Central memory CD4-positive, alpha-beta T cell (primary cell): Measurements from ENCODE around the gene AIFM3.
A peak's percentile ranks its signal among the peaks of the same experiment; 100 is the strongest.

Source experiments
- DNase-seq: peaks from one replicate; pipeline ENCODE4 v3.0.0; 2022

AIFM3 gene

DNA sequence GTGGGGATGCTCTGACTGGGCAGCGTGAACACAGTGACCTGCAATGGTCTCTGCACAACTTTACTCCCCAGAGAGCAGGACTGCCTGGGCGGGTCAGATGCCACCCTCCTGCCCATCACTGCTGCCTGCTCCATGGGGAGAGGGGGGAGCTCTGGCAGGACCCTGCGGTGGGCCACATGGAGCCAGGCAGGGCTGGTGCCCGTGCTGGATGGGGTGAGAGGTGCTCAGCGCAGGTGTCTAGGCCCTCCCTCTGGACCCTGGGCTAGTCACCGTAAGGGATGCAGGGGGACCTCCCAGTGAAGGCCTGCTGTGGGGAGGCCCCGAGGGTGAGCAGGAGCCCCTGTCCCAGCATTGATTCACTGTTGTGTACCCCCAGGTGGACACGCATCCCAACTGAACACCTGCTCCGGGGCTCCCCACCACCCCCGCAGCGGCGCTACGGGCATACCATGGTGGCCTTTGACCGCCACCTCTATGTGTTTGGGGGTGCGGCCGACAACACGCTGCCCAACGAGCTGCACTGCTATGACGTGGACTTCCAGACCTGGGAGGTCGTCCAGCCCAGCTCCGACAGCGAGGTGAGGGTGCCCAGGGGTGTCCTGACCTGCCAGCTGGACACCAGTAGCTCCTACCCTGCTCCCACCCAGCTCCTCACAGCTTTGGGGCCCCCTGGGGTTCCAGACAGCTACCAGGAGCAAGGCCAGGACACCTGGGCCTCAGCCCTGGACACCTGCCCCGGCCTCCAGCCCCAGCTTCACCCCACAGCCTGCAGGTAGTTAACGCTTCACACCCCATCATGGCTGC, 24.4 kb downstream of the AIFM3 start:
- DNase-seq = no peak

DNA sequence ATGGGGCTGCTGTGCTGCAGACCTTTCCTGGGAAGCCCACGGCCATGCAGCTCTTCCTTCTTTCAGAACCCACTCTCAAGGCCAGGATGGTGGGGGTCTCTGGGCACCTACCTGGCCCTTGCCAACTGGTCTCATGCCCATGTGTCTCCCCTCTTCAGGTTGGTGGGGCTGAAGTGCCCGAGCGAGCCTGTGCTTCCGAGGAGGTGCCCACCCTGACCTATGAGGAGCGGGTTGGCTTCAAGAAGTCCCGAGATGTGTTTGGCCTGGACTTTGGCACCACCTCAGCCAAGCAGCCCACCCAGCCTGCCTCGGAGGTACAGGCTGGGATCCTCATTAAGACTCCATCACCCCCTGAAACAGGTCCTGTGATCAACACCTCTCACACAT, 25.0 kb downstream of the AIFM3 start:
- DNase-seq = no peak

DNA sequence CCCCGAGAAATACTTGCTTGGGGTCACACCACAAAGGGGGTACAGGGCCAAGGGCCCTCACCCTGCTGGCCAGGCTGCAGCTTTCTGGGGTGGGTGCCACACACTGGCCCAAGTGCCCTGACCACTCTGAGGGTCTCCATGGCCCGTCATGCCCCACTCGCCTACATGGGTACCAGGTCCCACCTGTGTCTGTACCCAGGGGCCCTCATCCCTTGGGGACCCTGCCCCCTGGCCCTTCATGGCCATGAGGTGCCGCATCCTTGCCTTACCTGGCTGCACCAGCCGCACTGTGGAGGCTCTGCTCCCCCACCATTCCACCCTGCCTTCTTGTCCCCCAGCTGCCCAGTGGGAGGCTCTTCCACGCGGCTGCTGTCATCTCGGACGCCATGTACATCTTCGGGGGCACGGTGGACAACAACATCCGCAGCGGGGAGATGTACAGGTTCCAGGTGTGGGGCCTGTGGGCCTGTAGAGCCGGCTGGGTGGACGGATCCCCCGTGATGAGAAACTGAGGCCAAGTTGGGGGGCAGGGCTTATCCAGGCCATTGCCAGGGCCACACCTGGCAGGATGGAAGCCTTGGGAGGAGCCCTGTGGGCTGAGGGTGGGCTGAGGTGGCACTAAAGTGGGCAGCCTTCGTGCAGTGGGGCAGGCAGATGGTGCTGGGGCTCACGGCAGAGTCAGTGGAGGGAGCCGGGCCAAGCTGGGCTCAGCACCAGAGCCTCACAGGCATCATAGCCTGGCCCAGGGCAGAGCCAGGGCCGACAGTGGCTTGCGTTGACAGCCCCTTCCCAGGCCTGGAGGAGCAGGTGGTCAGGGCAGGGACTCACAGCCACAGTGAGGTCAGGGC, 25.6 kb downstream of the AIFM3 start:
- DNase-seq = no peak

DNA sequence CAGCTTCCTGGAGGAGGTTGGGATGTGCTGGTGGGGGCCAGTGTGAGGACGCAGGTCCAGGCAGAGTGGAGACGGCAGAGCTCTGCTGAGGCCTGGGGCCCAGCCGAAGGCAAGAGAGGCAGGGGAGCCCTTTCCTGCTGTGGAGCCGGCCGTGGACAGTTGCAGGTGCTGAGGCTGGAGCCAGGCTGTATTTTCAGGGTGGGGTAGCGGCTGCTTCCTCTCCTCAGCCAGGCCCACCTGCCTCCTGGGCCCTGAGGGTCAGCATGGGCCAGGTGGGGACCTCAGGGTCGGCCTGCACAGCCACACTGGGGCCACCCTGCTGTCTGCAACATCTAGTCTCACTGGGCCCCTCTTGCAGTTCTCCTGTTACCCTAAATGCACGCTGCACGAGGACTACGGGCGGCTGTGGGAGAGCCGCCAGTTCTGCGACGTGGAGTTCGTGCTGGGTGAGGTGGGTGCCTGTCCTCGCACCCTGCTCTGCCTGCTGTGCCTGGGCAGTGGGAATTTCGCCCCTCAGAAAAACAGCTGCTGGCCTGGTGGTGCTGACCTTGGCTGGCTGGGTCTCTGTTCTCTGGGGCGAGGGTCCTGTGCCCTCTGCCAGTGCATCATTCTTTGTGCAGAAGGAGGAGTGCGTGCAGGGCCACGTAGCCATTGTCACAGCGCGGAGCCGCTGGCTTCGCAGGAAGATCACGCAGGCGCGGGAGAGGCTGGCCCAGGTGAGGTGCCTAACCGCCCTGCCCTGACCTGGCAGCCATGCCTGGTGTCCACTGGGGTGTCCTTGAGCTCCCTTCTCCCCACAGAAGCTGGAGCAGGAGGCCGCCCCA, 26.5 kb downstream of the AIFM3 start:
- no peak for DNase-seq

DNA sequence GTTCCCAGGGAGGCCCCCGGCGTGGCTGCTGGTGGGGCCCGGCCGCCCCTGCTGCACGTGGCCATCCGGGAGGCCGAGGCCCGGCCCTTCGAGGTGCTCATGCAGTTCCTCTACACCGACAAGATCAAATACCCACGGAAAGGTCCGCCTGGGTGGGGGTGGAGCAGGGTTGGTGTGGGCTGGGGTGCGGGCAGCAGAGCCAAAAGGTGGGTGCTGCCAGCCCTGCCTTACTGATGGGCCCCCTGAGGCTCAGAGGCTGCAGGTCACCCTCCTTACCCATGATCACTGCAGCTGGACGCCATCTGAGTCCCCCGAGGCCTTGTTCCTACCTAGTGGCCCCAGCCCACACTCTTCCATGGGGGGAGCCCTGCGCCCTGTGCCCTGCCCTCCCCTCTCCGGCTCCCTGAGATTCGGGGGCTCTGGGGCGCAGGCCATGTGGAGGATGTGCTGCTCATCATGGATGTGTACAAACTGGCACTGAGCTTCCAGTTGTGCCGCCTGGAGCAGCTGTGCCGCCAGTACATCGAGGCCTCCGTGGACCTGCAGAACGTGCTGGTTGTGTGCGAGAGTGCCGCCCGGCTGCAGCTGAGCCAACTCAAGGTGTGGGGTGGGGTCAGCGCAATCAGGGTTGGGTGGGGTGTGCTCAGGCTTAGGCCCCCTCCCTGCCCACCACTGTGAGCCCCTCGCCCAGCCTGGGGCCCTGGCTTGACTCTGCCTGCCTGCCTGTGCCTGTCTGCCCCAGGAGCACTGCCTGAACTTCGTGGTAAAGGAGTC, 27.3 kb downstream of the AIFM3 start:
- no peak for DNase-seq

DNA sequence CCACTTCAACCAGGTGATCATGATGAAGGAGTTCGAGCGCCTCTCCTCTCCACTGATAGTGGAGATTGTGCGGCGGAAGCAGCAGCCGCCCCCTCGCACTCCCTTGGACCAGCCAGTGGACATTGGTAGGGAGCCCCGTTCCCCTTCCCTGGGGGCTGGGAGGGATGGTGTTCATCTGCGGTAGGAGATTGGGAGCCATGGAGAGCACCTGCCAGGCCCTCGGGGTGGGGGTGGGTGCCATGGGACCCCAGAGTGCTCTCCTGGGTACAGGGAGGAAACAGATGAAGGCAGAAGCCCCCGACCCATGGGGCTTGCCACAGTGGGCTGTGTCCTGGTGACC, 27.8 kb downstream of the AIFM3 start:
- DNase-seq = no peak

DNA sequence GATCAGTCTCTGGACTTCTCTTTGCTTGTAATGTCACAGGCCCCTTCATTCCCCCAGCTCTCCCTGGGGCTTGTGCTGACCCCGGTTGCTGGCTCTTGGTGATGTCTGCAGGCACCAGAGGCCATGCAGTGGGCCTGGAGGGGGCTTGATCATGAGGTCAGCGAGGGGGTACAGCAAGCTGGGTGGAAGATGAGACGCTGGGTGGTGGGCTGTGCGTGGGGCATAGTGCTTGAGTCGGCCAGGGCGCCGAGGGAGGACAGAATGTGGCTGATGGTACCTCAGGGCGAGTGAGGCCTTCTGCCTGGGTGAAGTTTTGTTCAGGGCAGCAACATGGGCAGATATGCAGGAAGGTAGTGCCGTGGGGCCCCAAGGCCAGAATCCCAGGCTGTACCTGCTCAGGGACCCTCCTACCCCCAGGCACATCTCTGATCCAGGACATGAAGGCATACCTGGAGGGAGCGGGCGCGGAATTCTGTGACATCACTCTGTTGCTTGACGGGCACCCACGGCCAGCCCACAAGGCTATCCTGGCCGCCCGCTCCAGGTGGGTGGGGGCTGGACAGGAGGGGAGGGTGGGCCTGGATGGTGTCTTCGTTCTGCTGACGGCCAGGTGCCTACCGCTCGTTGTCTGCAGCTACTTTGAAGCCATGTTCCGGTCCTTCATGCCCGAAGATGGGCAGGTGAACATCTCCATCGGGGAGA, 28.4 kb downstream of the AIFM3 start:
- no peak for DNase-seq

DNA sequence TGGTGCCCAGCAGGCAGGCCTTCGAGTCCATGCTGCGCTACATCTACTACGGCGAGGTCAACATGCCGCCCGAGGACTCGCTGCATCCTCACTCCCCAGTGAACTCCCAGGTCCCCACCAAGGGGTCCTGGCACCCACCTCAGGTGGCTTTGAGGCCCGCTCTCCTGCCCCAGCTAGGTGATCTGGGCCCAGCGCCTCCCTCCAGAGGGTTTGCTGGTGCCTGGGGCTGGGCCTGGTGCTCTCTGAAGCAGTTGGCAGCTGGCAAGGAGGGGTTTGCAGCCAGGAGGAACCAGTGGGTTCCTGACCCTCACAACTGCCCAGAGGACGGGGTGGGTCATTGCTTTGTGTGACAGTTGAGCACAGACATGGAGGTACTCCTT, 29.0 kb downstream of the AIFM3 start:
- DNase-seq = no peak

DNA sequence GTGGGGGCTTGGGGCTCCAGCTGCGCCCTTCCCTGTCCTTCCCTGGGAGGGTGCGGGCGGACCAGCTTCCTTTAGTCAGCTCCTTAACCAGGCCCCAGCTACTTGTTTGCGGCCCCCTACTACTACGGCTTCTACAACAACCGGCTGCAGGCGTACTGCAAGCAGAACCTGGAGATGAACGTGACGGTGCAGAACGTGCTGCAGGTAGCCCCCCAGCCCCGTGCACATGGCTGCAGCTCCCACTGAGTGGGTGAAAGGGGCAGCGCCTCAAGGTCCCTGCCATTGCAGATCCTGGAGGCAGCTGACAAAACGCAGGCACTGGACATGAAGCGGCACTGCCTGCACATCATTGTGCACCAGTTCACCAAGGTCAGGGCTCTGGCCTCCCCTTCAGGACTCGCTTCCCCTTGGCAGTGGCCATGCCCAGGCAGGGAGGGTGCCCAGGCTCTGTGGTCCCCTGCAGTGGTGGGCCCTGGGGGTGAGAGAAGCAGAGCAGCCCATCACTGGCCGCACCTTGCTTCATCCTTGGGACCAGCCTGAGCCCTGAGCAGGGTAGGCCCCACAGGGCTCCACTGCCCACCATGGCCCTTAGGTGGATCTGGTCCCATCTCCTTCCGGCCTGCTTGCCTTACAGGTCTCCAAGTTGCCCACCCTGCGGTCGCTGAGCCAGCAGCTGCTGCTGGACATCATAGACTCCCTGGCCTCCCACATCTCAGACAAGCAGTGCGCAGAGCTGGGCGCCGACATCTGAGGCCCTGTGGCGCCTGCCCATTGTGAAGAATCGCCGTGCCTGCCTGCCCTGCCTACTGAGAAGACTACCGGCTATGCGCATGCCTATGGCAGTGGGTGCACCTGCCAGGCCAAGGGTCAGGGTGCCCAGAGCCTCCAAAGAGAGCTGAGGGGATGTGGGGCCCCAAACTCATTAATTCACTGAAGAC, 29.8 kb downstream of the AIFM3 start:
- DNase-seq = no peak

DNA sequence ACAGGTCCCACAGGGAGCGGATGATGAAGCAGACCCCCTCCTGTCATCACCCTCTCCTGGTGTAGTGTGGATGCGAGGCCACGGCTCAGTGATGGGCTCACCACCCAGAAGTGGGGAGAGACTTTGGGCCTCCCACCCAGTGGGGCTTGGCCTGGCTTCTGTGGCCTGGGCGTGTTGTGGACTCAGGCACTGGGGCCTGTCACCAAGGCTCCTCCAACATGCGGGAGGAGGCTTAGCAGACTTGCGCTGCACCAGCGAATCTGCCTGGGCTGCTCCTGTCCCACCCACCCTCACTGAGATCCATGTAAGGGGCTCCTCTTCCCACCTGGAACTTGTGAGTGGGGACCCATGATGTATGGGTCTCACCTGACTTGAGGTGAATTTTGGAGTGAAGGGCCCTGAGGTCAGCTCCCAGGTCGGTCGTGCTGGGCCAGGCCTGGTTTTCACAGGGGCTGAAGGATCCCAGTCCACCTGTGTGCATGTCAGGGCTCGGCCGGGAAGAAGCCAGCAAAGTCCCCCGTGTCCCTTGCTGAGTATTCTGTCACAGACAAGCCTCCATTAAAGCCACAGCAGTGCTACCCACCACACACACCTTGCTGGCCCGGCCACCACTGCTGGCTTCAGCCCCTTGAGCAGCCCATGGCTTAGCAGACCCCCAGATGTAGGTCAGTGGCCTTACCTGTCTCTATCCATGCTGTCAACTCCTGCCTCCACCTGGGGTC, 30.6 kb downstream of the AIFM3 start:
- no peak for DNase-seq

DNA sequence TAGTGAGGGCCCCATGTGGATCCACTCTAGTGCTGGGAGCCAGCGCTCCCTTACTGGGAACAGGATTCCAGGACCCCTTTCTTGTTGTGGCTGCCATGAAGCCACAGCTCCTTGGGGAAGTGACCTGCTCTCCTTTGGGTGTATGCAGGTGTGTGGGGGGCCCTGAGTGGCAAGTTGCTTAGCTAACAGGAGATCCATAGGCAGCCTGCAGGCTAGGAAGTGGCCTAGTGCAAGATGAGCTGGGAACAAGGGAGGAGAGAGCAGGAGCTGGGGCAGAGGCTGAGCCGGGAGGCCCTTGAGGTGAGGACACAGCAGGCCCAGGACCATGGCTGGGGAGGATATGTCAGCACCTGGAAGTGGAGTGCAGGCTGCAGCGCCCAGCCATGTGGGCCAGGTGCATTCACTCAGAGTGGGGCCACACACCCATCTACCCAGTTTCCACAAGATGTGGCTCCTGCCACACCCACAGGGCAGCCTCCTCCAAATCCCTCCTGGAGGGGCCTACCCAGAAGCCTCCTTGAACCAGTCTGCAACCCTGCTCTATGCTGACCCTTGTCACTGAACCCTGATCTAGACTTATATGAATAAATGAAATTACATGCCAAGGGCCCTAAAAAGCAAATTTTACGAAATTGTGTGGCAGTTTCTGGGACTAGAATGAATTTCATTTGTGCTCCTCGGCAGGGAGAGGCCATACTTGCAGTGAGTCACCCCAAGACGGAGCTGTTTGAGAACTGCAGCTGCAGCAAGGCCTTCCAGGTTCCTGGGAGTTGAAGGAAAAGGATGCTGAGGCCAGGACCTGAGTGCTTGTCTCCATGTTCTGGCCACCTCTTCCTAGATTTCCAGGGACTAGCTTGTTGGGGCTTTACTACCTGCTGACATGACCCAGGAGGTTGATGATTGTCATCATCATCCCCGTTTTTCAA, 31.6 kb downstream of the AIFM3 start:
- no peak for DNase-seq

DNA sequence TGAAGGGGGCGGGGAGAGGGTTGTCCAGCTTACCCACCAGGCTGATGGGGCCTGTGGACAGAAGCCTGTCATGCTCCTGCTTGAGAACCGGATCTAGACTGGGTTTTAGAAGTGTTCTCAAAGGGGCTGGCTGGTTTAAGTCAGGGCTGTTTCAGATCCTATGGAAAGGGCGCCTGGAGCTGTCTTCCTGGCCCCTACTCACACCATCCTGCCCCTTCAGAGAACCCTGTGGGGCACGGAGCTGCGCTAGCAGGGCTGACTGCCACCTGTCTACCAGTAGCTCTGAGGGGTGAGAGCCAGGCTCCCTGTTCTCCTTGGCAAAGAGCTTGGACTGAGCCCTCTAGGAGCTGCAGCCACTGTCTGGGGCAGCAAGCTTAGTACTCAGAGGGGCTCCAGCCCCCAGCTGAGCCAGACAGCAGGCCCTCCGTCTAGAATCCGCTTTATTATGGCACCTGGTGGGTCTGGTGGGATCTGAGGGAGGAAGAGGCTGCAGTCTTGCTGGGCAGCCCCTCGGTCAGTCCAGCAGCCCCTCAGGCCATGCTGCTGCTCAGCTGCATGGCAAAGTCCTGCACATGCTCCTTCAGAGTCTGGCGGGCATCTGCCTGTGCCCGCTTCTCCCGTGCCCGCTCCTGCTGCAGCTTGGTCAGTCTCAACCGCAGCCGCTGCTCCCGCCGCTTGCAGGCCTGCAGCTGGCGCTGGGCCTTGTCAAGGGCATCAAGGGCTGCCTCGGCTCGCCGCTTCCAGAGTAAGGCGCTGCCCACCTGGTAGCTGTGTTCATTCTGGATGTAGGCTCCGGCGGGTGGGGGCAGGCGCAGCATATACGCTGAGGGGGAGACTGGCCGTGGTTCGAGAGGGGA, 32.5 kb downstream of the AIFM3 start:
- no peak for DNase-seq

DNA sequence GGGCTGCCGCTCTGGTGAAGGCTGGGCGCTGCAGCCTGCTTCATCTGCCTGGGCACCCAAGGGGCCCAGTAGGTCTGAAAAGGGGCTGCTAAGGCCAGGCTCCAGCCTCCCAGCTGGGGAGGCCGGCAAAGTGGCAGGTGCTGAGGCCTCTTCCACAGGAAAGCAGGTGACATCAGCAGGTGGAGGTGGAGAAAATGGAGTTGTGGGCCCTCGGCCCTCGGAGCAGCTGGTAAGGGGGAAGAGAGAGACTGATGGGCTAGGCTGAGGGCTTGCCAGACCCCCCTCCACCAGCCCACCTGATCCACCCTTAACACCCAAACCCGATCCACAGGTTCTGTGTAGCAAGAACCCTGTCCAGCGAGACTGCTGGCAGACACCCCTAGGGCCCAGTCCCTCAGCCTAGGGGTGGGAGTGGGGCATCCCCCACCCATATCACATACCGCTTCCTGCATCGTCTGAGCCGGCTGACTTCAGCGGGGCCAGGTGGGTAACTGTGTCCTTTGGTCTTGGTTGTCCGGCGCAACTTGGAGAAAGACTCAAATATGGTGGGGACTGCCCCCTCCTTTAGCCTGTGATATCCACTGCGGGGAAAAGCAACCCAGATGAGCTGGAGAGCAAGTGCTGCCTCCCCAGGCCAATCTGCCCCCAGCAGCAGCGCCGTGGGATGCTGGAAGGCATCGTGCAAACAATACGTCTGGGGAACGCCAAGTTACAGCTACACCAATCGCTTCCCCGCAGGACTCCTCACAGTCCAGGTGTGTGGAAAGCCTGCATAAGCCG, 33.3 kb downstream of the AIFM3 start:
- DNase-seq = no peak

DNA sequence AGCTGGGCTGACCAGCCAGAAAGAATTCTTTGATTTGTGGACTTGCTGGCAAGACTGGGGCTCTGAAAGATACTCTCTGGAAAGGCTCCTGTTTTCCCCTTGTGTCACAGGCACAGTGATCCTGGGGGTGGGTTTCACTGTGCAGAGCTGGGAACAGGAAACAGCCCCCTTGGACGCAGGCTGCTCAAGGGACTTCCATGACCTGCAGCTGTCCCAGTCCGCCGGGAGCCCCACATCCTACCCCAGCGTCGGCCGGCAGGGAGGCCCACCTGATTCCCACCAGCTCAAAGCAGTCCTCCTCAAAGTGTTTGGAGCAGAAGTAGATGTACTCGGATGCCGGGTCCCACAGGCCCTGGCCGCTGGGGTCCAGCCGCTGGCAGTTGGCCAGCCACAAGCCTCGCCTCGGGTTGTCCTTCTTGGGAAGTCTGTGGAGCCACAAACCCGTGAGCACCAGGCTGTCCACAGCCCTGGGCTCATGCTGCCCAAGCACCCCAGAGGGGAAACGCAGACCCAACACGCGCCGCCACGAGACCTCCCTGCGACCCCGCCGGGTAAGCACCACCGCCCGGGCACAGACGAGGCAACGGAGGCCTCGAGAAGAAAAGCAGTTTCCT, 34.0 kb downstream of the AIFM3 start:
- DNase-seq = no peak

DNA sequence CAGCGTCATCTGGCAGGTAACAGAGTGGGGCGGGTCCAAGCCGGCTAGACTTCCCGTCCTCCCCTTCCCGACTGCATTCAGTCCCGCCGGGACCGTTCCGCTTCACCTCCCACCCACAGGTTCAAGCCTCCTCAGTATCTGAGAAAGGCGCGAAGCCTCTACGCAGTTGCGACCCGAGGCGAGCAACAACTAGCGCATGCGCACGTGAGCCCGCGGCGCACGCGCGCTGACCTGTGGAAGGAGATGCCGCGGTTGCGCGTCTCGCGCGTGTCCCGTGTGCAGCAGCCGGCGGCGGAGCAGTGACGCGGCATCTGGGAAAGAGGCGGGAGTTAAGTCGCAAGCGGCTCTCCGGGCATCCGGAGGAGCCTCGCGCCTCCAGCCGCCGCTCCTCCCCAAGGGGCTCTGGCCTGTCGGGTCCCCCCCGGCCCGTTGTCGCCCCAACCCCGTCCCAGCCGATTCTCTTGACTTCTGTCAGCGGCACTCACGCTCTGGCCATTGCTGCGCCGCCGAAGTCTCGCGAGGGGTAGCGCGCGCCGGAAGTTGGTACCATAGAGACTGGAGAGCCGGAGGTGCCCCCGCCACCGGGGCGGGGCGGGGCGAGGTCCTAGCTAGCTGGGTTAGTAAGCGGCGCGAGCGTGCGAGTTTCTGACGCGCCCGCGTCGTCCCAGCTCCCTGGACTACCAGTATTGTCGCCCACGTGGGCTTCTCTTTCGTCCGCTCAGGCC, 34.7 kb downstream of the AIFM3 start, which contains the start of gene THAP7:
Gene THAP7 (minus strand): TSS at position 518 of the 725 bp plus-strand sequence. CDS start 207 bp downstream, at position 311.
- DNase-seq = peak; percentile 96

DNA sequence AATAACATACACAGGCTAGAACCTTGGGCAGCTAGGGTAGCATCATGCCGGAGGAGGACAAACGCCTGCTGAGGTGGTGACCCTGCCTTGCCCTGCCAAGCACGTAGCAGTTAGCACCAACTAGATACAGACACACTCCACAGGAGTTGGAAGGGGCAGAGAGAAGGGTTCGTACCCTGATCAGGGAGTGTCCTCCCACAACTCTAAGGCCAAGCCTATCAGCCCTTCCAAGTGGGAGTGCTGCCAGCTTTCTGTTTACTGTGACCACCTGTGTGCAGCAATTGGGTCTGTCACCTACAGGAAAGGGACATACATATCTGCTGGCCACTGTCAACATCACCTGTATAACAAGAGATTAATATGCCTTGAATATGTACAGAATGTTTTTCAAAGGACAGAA, 36.7 kb downstream of the AIFM3 start:
- no peak for DNase-seq
